ENCODE results near the gene NDE1.
A peak's percentile ranks its signal among the peaks of the same experiment; 100 is the strongest.

GRCh38 chr16:15757630-15758251 lies 107.7 kb downstream of the NDE1 start:
- TF ChIP-seq CEBPB (IDR thresholded peaks at IDR 0.05) (no peak), EP300 (IDR thresholded peaks at IDR 0.05; ENCODE audit: borderline replicate concordance) (no peak), MAX (IDR thresholded peaks at IDR 0.05) (peak; percentile 32; the same call in 1 of the 2 replicates)
